NCI-H446 (cell line): ENCODE data around the gene LRRC7.

ENCODE experiments used
- DNase-seq, 2 experiments: peaks; one replicate each; lab custom pipeline; 2025; lab: John Stamatoyannopoulos, UW

Gene LRRC7

DNA sequence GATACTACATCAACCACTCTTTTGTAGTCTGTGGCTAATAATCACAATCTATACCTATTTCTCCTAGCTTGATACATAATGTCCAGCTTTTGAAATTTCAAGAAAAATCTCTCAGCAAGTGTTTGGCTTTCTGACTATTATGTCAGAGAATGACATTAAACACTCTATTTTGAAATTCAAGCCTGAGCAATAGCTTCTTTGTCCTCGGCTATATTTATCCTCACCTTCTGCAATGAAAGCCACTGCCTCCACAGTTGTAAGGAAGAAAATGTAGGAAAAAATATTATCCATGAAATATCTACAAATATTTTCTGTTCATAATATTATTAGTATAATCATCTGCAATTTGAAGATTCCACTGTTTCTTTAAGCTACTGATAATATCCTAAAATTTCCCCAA is 22.1 kb downstream of the LRRC7 start:
- DNase-seq = no peak

DNA sequence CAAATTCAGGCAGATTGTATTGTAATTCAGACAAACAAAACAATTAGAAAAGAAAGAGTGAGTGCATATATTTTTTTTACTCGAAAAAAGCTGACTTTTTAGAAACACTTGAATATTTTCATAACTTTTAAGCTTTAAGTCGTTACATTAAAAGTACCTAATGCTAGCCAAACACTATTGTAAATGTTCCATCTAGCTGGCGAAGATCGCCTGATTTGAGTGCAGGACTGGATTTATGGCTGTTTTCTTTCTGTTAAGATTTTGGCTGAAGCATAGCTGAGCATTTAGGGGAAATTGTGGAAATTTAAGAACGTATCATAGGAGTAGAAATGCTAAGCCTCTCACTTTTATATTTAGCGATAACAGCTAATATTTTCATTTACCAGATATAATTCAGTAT is 24.6 kb downstream of the LRRC7 start:
- DNase-seq = no peak

DNA sequence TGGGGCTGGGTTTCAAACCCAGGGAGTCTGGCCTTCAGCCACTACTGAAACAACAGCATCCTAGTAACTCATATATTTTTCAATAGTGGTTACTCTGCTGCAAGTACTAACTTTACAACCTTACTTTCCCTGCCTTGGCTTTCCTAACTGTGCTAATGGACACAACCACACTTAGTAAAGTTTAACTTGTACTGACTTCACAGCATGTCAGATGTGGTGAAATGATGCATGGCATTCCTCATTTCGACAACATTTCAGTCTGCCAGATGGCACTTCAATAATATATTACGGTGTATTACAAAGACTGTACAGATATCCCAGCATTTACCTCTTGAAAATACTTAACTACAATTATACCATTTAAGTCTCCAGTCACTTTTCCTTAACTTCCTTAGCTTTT is 27.8 kb downstream of the LRRC7 start:
- DNase-seq = peak in 1 of 2 experiments; percentile 76

DNA sequence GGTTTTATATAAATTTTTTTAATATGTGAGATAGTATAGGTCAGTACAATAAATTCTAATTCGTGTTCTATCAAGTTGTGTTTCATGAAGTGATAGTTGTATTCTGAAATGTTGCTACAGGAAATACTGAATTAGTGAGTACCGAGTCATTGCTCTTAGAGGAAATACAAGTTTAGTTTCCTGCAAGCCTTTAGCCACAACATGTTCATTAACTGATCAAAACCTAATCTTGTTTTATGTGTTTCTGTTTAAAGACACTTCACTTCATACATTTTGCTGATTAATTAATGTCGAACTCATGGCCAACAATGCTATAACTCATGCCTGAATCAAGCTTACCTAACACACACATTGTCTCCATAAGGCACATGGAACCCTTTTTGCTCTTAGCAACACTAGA is 43.6 kb downstream of the LRRC7 start:
- no peak for DNase-seq

DNA sequence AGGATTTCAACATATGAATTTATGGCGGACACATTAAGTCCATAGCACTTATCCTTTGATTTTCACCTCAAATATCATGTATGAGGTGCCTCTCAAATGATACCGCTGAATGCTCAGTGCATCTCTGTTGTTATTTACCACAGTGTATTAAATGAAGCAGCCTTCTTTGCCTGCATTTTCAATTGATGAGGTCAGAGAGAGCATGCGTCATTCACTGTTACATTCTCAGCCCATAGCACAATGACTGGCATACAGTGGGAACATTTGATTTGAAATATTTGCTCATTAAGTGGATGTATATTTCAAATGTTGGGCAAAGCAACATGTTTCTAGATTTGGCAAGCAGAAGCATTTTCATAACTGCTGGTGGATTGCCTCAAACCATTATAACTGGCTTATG is 45.7 kb downstream of the LRRC7 start:
- no peak for DNase-seq

GRCh38 chr1:69638673-69639072 is 71.0 kb downstream of the LRRC7 start:
- DNase-seq = no peak

GRCh38 chr1:69639159-69639558 is 71.4 kb downstream of the LRRC7 start:
- no peak for DNase-seq

DNA sequence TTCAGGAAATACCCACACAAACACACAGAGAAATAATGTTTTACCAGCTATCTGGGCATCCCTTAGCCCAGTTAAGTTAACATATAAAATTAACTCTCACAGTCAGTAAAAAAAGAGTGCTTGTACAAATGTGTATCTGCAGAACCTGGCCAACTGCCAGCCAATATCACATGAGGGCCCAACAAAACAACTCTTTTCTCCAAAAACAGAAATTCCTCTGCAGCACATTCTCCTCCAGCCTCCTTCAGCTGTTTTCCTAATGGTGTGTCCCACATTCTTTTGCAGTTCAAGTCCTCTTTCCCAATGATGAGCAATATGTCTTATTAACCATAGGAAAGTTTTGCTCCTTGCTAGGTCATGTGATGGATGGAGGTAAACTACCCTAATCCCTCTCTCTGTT is 75.5 kb downstream of the LRRC7 start:
- peak in 1 of 2 experiments; percentile 9 for DNase-seq

- DNase-seq = no peak
Observed at GRCh38 chr1:69645477-69645876, 77.8 kb downstream of the LRRC7 start.

DNA sequence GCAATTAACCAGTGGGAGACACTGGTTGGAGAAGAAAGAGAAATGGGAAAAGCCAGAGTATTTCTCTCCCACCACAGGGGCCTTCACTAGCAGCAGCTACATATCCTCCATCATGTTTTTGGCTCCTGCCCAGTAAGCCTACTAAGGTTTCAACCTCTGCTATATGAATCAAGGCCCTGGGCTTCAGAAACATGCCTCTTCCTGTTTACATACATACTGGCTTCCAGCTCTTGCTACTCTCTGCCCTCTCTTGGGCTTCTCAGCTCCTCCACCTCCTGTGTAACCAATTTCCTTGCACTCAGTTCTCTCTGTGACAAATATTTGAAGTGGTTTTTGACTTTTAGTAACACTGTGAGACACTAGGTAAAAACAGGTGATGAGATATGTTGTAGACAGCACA is 80.8 kb downstream of the LRRC7 start:
- peak in 1 of 2 experiments; percentile 57 for DNase-seq

DNA sequence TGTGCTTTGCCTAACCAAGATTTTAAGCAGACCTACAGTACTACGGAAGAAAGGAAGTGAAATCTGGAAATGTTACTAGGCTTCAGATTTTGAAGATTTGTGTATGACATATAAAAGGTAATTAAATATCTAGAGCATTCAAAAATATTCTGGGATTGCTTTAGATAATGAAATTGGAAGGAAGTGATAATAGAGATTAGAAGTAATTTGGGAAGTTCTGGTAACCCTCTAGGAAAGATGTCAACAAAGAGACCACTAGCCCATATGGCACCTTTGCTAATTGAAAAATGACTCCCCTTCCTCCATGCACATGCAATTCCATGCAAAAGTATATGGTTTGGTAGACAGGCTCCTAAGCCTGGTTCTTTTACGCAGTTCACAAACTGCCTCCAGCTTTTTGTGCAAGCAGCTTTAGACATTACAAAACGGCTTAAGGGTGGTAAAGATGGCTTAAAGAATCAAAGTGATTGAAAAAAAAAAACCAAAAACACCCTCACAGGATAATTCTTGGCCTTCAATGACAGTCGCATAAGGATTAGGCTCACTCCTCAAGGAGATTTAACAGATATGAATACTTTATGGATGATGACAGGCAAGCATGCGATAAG is 81.8 kb downstream of the LRRC7 start:
- DNase-seq = no peak

DNA sequence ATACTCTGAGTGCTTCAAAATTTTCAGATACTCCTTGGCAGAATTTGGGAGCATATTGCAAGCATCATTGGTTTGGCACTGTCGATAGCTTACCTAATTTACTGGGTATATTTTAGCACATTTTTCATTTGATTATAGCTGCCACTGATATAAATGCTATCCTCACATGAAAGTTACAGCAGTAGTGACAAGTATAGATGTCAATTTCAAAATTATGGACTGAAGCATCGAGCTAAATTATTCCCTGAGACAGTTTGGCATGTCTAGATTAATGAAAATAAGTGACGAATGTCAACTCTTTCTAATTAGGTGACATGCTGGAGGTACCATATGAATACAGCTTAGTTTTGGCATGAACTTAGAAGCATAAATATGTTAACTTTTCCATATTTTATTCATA is 83.1 kb downstream of the LRRC7 start:
- DNase-seq = peak in 1 of 2 experiments; percentile 45

DNA sequence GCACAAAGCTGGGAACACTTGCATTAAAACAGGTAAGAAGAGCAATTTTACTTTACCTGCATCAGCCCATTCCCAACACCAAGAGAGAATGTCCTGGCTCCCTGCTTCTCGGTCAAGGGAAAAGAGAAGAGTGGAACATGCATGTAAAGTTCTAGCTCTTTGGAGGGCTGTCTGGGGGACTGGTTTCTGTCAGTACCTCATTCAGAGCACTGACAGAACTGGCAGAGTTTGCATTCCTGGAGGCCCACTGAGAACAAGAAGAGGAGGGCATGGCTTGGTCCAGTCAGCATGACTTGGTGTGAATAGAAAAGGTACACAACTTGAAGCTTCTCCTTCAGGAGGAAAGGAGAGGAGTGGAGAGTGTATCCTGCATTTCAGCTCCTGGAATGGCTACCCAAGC is 83.9 kb downstream of the LRRC7 start:
- no peak for DNase-seq

DNA sequence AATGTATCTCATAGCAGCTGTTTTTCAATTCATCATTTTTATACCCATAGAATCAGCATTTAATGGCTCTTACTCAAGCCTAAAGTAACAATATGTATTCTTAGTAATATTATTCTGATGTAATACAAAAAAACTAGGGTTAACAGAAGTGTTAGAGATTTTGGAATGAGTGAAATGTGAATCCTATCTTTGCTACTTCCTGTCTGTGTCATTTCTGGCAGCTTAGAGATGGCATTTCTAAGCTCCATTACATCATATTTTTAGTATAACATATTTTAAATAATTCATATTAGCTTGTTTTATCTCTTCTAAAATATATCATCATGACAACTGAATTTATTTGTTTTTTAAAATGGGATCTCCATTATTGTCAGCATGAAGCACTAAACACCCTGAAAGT is 90.2 kb downstream of the LRRC7 start:
- no peak for DNase-seq

DNA sequence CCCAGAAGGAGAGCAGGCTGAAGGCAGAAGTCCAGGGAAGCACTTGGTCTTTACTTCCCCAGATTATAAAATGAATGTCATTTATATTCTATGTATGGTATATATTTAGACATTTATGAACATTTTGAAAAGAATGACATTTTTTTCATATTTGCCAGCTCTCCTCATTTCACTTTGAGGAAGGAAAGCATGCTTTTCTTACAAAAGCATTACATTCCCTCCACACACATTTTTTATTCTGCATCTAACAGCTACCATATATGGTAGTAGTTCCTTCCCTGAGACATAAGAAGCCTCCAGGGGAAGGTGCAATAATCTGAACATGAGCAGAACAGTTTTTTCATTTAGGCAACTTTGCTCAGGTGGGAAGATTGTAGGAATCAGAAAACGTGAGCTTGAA is 94.0 kb downstream of the LRRC7 start:
- no peak for DNase-seq

DNA sequence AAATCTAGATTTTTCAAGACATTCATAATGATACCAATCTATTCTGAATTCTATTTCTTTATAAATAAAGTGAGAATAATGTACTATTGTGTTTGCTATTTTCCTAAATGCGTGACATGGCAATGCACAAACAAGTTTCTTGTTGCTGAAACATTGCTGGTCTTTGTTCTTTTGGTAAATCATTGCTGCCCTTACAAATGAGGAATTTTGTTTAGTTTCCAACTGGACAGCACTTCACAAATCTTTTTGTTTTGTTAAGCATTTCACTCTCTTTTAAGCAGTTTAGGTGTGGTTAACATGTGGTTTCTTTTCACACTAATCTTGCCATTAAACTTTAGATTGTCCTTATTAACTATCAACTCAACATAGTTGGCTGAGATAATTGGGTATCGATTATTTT is 94.6 kb downstream of the LRRC7 start:
- no peak for DNase-seq

- peak; percentile 60 to 87 for DNase-seq
Observed at GRCh38 chr1:69671363-69672010, 103.8 kb downstream of the LRRC7 start.

GRCh38 chr1:69673321-69673720 is 105.6 kb downstream of the LRRC7 start:
- peak; percentile 38 to 76 for DNase-seq

- no peak for DNase-seq
Observed at GRCh38 chr1:69679965-69680364, 112.2 kb downstream of the LRRC7 start.

GRCh38 chr1:69686367-69686984 is 118.8 kb downstream of the LRRC7 start:
- DNase-seq = no peak

- DNase-seq = no peak
Observed at GRCh38 chr1:69688193-69688592, 120.5 kb downstream of the LRRC7 start.

GRCh38 chr1:69691179-69691578 is 123.5 kb downstream of the LRRC7 start:
- no peak for DNase-seq

- DNase-seq = no peak
Observed at GRCh38 chr1:69693921-69694675, 126.4 kb downstream of the LRRC7 start.
